Neural cell (in vitro differentiated cells): ENCODE data around the gene B4GALT2. TPM values are rescaled to one million over a fixed set of nuclear protein-coding genes. Genes with fewer than 3 reads are reported as not detected.

ENCODE experiments used
- H2AFZ ChIP-seq: fragments of 200-600, 300-800 bp; sonication (generic), shearing (Covaris generic); 2 replicates; pipeline ENCODE4 v1.6.0; 2014; ENCODE audit warnings: low read depth, mild to moderate bottlenecking, antibody characterized with exemption, low read length, moderate library complexity
- H3F3A ChIP-seq: fragments of 200-600 bp; shearing (Covaris generic); 2 replicates; pipeline ENCODE4 v1.6.1; 2016; ENCODE audit warnings: mild to moderate bottlenecking, moderate library complexity, mixed read lengths, antibody characterized with exemption, low read length; ENCODE audit not compliant: insufficient read depth, poor library complexity, severe bottlenecking
- H3K27ac ChIP-seq: fragments of 200-600, 300-800 bp; sonication (generic), shearing (Covaris generic); 2 replicates; pipeline ENCODE4 v1.5.1; 2014; ENCODE audit warnings: mild to moderate bottlenecking, low read length, moderate library complexity
- H3K27me3 ChIP-seq: fragments of 300-800, 200-600 bp; sonication (generic), shearing (Covaris generic); 2 replicates; pipeline ENCODE4 v1.6.0; 2014; ENCODE audit warnings: mild to moderate bottlenecking, low read depth, low read length, moderate library complexity; ENCODE audit not compliant: insufficient read depth
- H3K36me3 ChIP-seq: fragments of 300-800, 200-600 bp; sonication (generic), shearing (Covaris generic); 2 replicates; pipeline ENCODE4 v1.5.1; 2014; ENCODE audit warnings: mild to moderate bottlenecking, antibody characterized with exemption, low read length, moderate library complexity; ENCODE audit not compliant: insufficient read depth
- H3K4me2 ChIP-seq: fragments of 300-800, 200-600 bp; sonication (generic), shearing (Covaris generic); 2 replicates; pipeline ENCODE4 v1.6.0; 2014; ENCODE audit warnings: mild to moderate bottlenecking, low read length
- H3K4me3 ChIP-seq: fragments of 300-800, 200-600 bp; sonication (generic), shearing (Covaris generic); 2 replicates; pipeline ENCODE4 v1.5.1; 2014; ENCODE audit warnings: mild to moderate bottlenecking, low read length, moderate library complexity
- H3K79me2 ChIP-seq: fragments of 200-600 bp; shearing (Covaris generic); replicated peaks from 2 replicates; pipeline ENCODE4 v1.6.0; 2014; ENCODE audit warnings: mild to moderate bottlenecking, low read length, moderate library complexity; ENCODE audit not compliant: insufficient read depth
- H3K9ac ChIP-seq: fragments of 300-800, 200-600 bp; sonication (generic), shearing (Covaris generic); 2 replicates; pipeline ENCODE4 v1.6.1; 2016; ENCODE audit warnings: mild to moderate bottlenecking, low read length, mixed read lengths
- H3K9me2 ChIP-seq: fragments of 200-600 bp; shearing (Covaris generic); 2 replicates; pipeline ENCODE4 v1.6.1; 2016; ENCODE audit warnings: mild to moderate bottlenecking, low read length, mixed read lengths; ENCODE audit not compliant: insufficient read depth
- H3K9me3 ChIP-seq: fragments of 200-600, 300-800 bp; sonication (generic), shearing (Covaris generic); 2 replicates; pipeline ENCODE4 v1.6.1; 2016; ENCODE audit warnings: mild to moderate bottlenecking, mixed run types, low read length, moderate library complexity, mixed read lengths
- H4K20me1 ChIP-seq: fragments of 200-600 bp; shearing (Covaris generic); 2 replicates; pipeline ENCODE4 v1.6.1; 2016; ENCODE audit warnings: mild to moderate bottlenecking, mixed run types; ENCODE audit not compliant: insufficient read depth
- CTCF ChIP-seq: fragments of 450-650 bp; IDR thresholded peaks from 2 replicates; pipeline ENCODE4 v1.5.1; 2014; ENCODE audit warnings: antibody characterized with exemption, mild to moderate bottlenecking, moderate library complexity; ENCODE audit not compliant: poor library complexity, severe bottlenecking
- EZH2 ChIP-seq: fragments of 200-600, 300-800 bp; shearing (Covaris generic), sonication (generic); IDR thresholded peaks from 2 replicates; pipeline ENCODE4 v1.6.1; 2014; ENCODE audit warnings: antibody characterized with exemption, low read length, borderline replicate concordance, mild to moderate bottlenecking; ENCODE audit not compliant: insufficient read depth, poor library complexity, severe bottlenecking
- RAD21 ChIP-seq: fragments of 450-650 bp; conservative IDR thresholded peaks from 2 replicates; pipeline ENCODE4 v1.6.1; 2014; ENCODE audit warnings: antibody characterized with exemption, mild to moderate bottlenecking, moderate library complexity
- REST ChIP-seq: IDR thresholded peaks from 2 replicates; pipeline ENCODE4 v1.6.1; 2012; ENCODE audit warnings: borderline replicate concordance
- SMC3 ChIP-seq: fragments of 450-650 bp; conservative IDR thresholded peaks from 2 replicates; pipeline ENCODE4 v1.6.1; 2014; ENCODE audit warnings: antibody characterized with exemption, mild to moderate bottlenecking, moderate library complexity; ENCODE audit not compliant: poor library complexity
- polyA plus RNA-seq: library from polyadenylated mRNA; depleted of rRNA; stranded (reverse); fragments of >200 nt; gene quantifications from 2 replicates; pipeline ENCODE4 v1.2.3, GENCODE V29; 2014

Gene B4GALT2
- polyA plus RNA-seq, 1 donor from 2014 or later = 129 TPM

DNA sequence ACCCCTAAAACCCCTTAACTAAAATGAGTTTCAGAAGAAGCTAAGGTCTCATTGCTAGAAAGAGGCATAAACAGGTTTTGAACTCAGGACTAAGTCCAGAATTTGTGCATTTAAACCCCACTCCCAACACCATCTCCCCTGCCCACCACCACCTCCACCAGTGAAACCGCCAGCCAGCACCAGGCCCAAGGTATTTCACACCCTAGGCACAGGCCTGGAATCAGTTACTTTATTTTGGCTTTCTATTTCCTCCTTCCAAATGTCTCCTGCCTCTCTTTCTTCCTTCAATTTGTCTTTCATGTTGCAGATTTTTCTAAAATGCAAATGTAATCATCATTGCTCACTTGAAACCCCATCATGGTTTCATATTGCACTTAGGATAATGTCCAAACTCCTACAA is 34.1 kb upstream of the B4GALT2 start:
- H3K36me3 ChIP-seq = no peaks in the 10 kb centered on the region
- no peak overlapping the region for H3K9ac ChIP-seq
- H2AFZ ChIP-seq = no peak overlapping the region
- peaks cover 20% of the 10 kb centered on the region for H3K79me2 ChIP-seq
- no peak overlapping the region for H3K27ac ChIP-seq
- no peaks in the 10 kb centered on the region for H3K9me2 ChIP-seq
- H4K20me1 ChIP-seq = no peaks in the 10 kb centered on the region
- H3F3A ChIP-seq = no peaks in the 10 kb centered on the region
- H3K4me2 ChIP-seq = no peak overlapping the region
- TF ChIP-seq EZH2 = no peak
- no peak for TF ChIP-seq REST
- TF ChIP-seq SMC3 = no peak
- no peak for TF ChIP-seq CTCF
- H3K9me3 ChIP-seq = no peaks in the 10 kb centered on the region
- H3K4me3 ChIP-seq = no peak overlapping the region
- no peaks in the 10 kb centered on the region for H3K27me3 ChIP-seq

DNA sequence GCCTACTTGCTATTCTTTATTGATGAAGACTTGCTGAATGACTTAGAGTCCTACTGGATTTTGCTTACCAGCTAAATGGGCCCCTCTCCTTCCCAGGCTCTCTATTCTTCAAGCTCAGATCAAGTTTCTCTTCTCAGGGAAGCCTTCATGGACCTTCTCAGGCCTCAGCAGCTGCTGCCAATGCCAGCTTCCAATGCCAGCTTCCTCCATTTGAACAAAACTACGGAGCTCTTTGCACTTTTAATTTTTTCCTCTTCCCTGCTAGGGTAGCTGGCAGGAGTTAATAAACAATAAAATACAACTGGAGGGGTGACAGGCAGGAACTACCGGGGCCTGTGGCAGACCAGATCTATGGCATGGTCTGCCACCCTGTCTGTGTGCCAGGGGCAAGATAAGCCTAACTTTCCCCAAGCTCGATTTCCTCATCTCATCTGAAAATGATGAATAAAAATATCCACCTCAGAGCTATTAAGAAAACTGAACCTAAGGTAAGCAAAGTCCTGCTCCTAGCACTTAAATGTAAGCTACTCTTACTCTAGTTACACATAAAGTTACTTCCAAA is 33.3 kb upstream of the B4GALT2 start:
- H3K27me3 ChIP-seq = no peaks in the 10 kb centered on the region
- H3K9me3 ChIP-seq = no peaks in the 10 kb centered on the region
- H3K9me2 ChIP-seq = no peaks in the 10 kb centered on the region
- H3K9ac ChIP-seq = peak overlapping the region; percentile 89
- H3K79me2 ChIP-seq = peaks cover 27% of the 10 kb centered on the region
- no peaks in the 10 kb centered on the region for H3K36me3 ChIP-seq
- H3K27ac ChIP-seq = peak overlapping the region; percentile 74
- no peaks in the 10 kb centered on the region for H3F3A ChIP-seq
- H2AFZ ChIP-seq = peak overlapping the region; percentile 81
- TF ChIP-seq SMC3 (no peak), RAD21 (no peak), EZH2 (no peak), REST (no peak), CTCF (no peak)
- H4K20me1 ChIP-seq = no peaks in the 10 kb centered on the region
- peak overlapping the region; percentile 78 for H3K4me3 ChIP-seq
- H3K4me2 ChIP-seq = peak overlapping the region; percentile 85
